GM12892 (cell line): ENCODE data around the gene CEACAM1.

Experiments used
- POLR2A ChIP-seq: IDR thresholded peaks from 2 replicates; pipeline ENCODE4 v1.6.1; 2011; ENCODE audit warnings: low read depth, low read length, control low read depth
- POLR2AphosphoS5 ChIP-seq: IDR thresholded peaks from 2 replicates; pipeline ENCODE4 v1.6.1; 2011; ENCODE audit warnings: low read depth, low read length, control low read depth

DNA sequence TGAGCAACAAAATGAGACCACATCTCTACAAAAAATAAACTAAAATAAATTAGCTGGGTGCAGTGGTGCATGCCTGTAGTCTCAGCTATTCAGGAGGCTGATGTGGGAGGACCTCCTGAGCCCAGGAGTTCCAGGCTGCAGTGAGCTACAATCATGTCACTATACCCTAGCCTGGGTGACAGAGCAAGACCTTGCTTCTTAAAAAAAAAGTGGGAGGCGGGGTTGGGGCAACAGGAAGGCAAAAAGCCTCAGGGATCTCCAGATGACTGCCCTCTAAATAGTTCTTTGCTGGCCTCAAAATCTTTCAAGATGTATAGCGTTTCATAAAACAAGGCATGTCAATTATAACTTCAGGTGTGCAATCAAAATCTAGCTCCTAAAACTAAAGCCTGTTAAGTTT is 48.0 kb upstream of the CEACAM1 start:
- TF ChIP-seq POLR2AphosphoS5 = no peak
- TF ChIP-seq POLR2A = no peak
